Activated naive CD8-positive, alpha-beta T cell treated with anti-CD3 and anti-CD28 coated beads, Interleukin-2, amount 10 ng/mL, durations not matched to agents 7 days and 5 days (primary cell): ENCODE data around the gene ATF7. TPM values are rescaled to one million over a fixed set of nuclear protein-coding genes. Genes with fewer than 3 reads are reported as not detected.
"Not testable (repeated sequence)": the region's sequence is repeated elsewhere in the genome, so short reads cannot be mapped to it uniquely, and the experiment has no call there.

Experiments
- ATAC-seq: fragments of 150-1000 bp; cut with Tn5 transposase; one replicate; pipeline ENCODE4 v1.10.0; 2021; ENCODE audit warnings: low read depth, moderate library complexity
- POLR2A ChIA-PET: fragments of 350-600 bp; sonication (Branson Sonifier 250); formaldehyde crosslinking; loops from one replicate; lab custom pipeline; 2021; ENCODE audit warnings: antibody characterized with exemption; lab: Charles Lee
- DNase-seq: peaks from one replicate; pipeline ENCODE4 v3.0.0; 2021
- H3K27ac Mint-ChIP-seq: one replicate; pipeline ENCODE4 v1.8.0; 2022; ENCODE audit warnings: mild to moderate bottlenecking, mixed read lengths
- H3K27me3 Mint-ChIP-seq: one replicate; pipeline ENCODE4 v1.8.0; 2022; ENCODE audit warnings: mild to moderate bottlenecking, moderate library complexity, mixed read lengths
- H3K36me3 Mint-ChIP-seq: one replicate; pipeline ENCODE4 v1.8.0; 2021; ENCODE audit warnings: mild to moderate bottlenecking, mixed read lengths
- H3K4me1 Mint-ChIP-seq: one replicate; pipeline ENCODE4 v1.8.0; 2021; ENCODE audit warnings: mixed read lengths
- H3K4me3 Mint-ChIP-seq: one replicate; pipeline ENCODE4 v1.8.0; 2022; ENCODE audit warnings: mild to moderate bottlenecking, moderate library complexity, mixed read lengths
- H3K9me3 Mint-ChIP-seq: one replicate; pipeline ENCODE4 v1.8.0; 2021; ENCODE audit warnings: mixed read lengths
- total RNA-seq, 2 experiments: library from RNA; stranded (reverse); gene quantifications; one replicate each; pipeline ENCODE4 v1.2.3, GENCODE V29; 2021

The ATF7 gene
- total RNA-seq, 2 experiments from 2014 or later = 30.2 to 33.5 TPM

DNA sequence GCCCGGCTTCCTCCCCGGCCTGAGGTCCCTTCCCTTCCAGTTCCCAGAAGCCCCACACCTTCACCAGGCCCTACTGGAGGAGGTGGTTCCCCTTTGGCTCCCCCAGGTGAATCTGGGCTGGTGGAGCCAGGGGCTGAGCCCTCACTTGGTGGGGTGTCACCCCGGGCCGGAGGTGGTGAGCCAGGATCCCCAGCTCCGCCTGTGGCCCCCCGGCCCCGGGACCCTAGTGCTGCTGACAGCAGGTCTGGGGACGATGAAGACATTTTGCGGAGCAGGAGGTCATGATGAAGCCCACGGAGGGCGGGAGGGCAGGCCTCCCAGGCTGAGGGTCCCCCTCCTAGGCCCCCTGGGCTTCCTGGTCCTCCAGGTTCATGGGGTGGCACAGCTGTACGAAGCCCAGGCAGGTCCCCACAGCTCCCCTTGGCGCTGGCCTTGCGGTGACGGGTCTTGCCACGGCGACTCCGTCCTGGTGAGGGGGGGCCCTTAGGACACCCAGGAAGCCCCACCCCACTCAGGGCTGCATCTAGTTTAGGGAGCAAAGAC lies 143.5 kb downstream of the ATF7 start:
- Mint-ChIP-seq H3K4me1 (peaks cover 4% of the 10 kb centered on the region), H3K27ac (no peak overlapping the region), H3K9me3 (no peaks in the 10 kb centered on the region), H3K27me3 (no peaks in the 10 kb centered on the region), H3K4me3 (no peak overlapping the region), H3K36me3 (peaks cover 25% of the 10 kb centered on the region)
- DNase-seq (no peak), ATAC-seq (no peak)
- POLR2A ChIA-PET = interaction anchor here (1.2 to 1.9 kb wide), 4 partner anchors 9 to 42 kb away, joined by 4 to 8 read pairs (median 7); partner anchors contain the start of genes PRR13 and TARBP2

DNA sequence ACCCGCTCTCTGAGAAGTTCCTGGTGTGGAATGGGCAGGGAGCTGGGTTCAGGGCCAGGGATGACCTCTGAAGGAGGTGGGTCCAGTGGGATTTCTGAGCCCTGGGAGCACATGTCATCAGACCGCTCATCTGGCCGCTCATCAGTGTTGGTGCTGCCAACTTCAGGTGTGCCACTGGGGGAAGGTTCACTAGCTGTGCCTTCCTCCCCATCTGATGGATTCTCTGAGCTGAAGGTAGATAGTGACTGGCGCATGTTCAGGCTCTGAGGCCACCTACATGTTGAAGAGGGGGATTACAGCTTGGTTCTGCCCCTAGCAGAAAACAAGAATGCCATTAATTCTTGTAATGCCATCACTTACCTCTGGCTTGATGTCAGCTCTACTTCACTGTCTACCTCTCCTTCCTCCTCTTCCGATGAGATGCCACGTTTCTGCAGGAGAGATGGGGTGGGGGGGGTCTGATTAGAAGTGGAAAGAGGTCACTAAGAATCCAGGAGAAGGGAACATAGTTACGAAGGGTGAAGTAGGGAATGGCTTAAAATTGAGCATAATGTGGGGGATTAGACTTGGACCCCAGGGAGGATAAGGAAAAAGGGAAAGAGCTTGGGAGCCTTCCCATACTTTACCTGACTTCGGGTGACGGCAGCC lies 144.1 kb downstream of the ATF7 start:
- peaks cover 27% of the 10 kb centered on the region for H3K36me3 Mint-ChIP-seq
- peak; percentile 25 for ATAC-seq
- peaks cover 4% of the 10 kb centered on the region for H3K4me1 Mint-ChIP-seq

DNA sequence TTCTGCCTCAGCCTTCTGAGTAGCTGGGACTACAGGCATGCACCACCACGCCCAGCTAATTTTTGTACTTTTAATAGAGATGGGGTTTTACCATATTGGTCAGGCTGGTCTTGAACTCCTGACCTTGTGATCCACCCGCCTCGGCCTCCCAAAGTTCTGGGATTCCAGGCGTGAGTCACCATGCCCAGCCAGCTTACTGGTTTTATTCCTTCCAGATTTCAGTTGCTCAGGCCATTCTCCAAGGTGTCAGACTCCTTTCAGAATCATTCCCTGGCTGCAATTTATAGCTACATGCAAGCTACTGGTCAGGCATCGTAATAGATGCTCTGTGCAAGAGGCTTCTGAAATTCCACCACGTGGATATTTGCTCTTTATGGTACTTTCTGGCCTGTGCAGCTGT lies 144.7 kb downstream of the ATF7 start:
- not testable (repeated sequence) for H3K4me3 Mint-ChIP-seq, H3K27ac Mint-ChIP-seq, DNase-seq, H3K9me3 Mint-ChIP-seq, H3K4me1 Mint-ChIP-seq, H3K27me3 Mint-ChIP-seq, ATAC-seq
- POLR2A ChIA-PET = interaction anchor here (1.0 to 1.6 kb wide), 4 partner anchors 10 to 129 kb away, joined by 3 to 8 read pairs (median 4); partner anchors contain the start of gene PRR13
- H3K36me3 Mint-ChIP-seq = peaks cover 28% of the 10 kb centered on the region

More for the DNA sequence above, 144.1 kb downstream of the ATF7 start:
- POLR2A ChIA-PET = interaction anchor here (0.5 to 1.9 kb wide), 6 partner anchors 9 to 130 kb away, joined by 3 to 8 read pairs (median 5); partner anchors contain the start of genes PRR13 and TARBP2
- no peak for DNase-seq
- Mint-ChIP-seq H3K27ac (peak overlapping the region; percentile 67), H3K27me3 (no peaks in the 10 kb centered on the region), H3K9me3 (no peaks in the 10 kb centered on the region), H3K4me3 (no peak overlapping the region)

DNA sequence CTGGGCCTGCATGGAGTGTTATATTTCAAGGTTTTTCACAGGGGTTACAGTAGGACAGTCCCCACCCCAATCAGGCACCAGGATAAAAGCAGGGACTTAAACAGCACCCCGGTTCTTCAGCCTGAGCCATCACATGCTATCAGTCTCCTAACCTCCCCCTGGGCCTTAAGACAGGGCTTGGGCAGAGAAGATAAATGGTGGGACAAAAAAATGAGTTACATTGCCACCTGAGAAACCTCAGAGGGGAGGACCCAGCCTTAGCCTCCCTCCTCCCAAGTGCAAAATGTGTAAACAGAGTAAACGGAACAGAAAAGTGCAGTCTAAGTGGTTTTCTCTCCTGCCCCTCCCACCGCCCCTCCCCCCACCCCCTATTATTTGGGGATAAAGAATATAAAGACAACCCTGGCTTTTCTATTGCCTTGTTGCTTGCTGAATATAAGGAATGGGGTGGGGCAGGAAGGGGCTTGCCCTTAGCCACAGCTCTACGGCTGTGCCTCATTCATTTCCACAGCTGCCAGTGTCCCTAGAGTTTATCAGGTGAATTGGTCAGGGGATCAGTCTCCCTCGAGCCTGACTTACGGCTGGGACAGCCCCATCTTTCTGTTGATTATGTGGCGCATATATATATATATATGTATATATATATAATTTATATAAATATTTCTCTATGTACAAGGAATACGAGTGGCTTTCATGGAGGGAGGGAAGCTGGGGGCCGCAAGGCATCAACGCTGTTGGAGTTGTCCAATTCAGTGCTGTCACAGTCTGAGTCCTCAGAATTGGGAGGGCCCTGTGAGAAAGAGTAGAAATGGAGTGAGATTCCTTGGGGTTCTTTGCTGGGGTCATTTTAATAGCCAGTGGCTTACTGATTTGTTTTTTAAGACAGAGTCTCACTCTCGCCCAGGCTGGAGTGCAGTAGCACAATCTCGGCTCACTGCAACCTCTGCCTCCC lies 145.4 kb downstream of the ATF7 start:
- H3K27me3 Mint-ChIP-seq = no peaks in the 10 kb centered on the region
- no peak for ATAC-seq
- H3K27ac Mint-ChIP-seq = no peak overlapping the region
- no peak for DNase-seq
- H3K9me3 Mint-ChIP-seq = no peaks in the 10 kb centered on the region
- peaks cover 8% of the 10 kb centered on the region for H3K4me1 Mint-ChIP-seq
- no peak overlapping the region for H3K4me3 Mint-ChIP-seq
- peaks cover 31% of the 10 kb centered on the region for H3K36me3 Mint-ChIP-seq
- POLR2A ChIA-PET = interaction anchor here (1.3 kb wide), 1 partner anchor 13 kb away, joined by 4 read pairs; no protein-coding TSS in a partner anchor

DNA sequence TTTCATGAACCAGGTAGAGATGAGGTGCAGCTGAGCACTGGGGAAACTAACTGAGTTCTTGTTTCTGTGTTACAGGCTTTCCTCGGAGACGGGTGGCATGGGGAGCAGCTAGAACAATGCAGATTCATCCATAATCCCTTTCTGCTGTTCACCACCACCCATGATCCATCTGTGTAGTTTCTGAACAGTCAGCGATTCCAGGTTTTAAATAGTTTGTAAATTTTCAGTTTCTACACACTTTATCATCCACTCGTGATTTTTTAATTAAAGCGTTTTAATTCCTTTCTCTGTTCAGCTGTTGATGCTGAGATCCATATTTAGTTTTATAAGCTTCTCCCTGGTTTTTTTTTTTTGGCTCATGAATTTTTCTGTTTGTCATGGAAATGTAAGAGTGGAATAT lies 146.9 kb downstream of the ATF7 start:
- H3K27me3 Mint-ChIP-seq = no peaks in the 10 kb centered on the region
- POLR2A ChIA-PET = no interaction called here
- peaks cover 34% of the 10 kb centered on the region for H3K36me3 Mint-ChIP-seq
- no peaks in the 10 kb centered on the region for H3K9me3 Mint-ChIP-seq
- H3K27ac Mint-ChIP-seq = no peak overlapping the region
- H3K4me1 Mint-ChIP-seq = peaks cover 16% of the 10 kb centered on the region
- no peak for ATAC-seq
- no peak for DNase-seq
- H3K4me3 Mint-ChIP-seq = no peak overlapping the region

DNA sequence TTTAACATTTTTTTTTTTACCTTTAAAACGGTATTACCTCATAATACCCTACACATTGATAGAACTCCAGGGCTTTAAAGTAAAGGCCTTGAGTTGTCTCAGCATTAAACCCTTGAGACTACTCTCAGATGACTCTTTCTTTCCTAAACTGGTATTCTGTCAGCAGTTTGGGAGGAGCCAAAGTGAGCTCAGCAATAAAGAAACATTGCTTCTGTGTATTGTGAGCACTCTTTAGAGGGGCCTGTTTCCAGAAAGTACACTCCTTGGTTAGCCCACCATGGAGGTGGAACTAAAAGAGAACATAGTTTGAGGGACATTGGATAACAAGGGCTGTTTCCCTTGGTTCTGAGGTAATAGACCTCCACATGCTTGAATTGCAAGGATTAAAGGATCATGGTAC lies 147.3 kb downstream of the ATF7 start:
- Mint-ChIP-seq H3K27me3 (no peaks in the 10 kb centered on the region), H3K36me3 (peaks cover 30% of the 10 kb centered on the region), H3K4me1 (peaks cover 20% of the 10 kb centered on the region), H3K27ac (no peak overlapping the region), H3K9me3 (no peaks in the 10 kb centered on the region), H3K4me3 (no peak overlapping the region)
- DNase-seq = no peak
- POLR2A ChIA-PET = interaction anchor here (0.6 kb wide), 1 partner anchor 280 kb away, joined by 3 read pairs; no protein-coding TSS in a partner anchor
- ATAC-seq = no peak

DNA sequence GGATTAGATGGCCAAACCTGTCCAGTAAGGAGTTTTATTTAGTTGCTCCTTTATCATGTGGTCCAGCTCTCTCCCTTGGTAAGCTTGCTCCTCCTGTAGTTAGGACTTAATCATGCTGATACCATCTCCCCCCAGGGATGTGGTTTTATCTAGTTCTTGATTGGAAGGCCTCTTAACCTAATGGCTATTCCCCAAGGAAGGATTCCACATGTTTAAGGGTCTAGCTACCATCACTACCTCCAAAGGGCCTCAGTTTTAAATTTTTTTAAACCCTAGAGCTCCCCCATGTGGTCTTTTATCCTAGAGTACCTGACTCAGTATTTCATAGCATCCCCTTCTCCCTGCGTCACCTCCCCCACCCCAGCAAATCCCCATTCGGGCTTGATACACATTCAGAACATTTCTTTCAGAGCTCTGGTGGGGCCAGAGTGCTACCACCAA lies 149.4 kb downstream of the ATF7 start:
- POLR2A ChIA-PET = interaction anchor here (0.6 to 0.8 kb wide), 5 partner anchors 11 to 397 kb away, joined by 3 to 9 read pairs (median 3); no protein-coding TSS in a partner anchor
- Mint-ChIP-seq H3K27ac (no peak overlapping the region), H3K9me3 (no peaks in the 10 kb centered on the region), H3K4me3 (no peak overlapping the region), H3K36me3 (peaks cover 27% of the 10 kb centered on the region), H3K27me3 (no peaks in the 10 kb centered on the region), H3K4me1 (peaks cover 32% of the 10 kb centered on the region)
- ATAC-seq = no peak
- DNase-seq = no peak

DNA sequence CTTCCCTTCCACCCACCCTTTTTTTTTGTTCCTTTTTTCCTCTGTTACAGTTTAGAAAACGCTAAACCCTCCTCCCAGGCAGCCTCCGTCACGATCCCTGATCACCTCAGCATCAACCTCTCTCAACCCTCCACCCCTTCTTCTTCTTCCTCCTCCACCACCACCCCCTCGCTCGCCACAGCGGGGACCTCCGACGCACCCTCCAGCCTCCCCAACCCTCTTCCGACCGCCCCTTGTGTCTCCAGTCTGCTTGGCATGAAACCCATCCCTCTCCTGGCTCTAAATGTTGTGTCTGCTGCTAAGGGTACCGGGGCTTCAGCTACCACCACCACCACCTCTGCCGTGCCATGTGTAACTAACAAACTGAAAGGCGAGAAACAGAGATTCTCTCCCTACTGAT lies 151.4 kb downstream of the ATF7 start:
- Mint-ChIP-seq H3K27ac (peak overlapping the region; percentile 82), H3K4me1 (peaks cover 38% of the 10 kb centered on the region), H3K36me3 (peaks cover 34% of the 10 kb centered on the region), H3K9me3 (no peaks in the 10 kb centered on the region), H3K4me3 (peak overlapping the region; percentile 26), H3K27me3 (no peaks in the 10 kb centered on the region)
- DNase-seq (no peak), ATAC-seq (peak; percentile 17)
- POLR2A ChIA-PET = interaction anchor here (1.3 to 1.5 kb wide), 2 partner anchors 34 to 130 kb away, joined by 3 to 4 read pairs; no protein-coding TSS in a partner anchor

DNA sequence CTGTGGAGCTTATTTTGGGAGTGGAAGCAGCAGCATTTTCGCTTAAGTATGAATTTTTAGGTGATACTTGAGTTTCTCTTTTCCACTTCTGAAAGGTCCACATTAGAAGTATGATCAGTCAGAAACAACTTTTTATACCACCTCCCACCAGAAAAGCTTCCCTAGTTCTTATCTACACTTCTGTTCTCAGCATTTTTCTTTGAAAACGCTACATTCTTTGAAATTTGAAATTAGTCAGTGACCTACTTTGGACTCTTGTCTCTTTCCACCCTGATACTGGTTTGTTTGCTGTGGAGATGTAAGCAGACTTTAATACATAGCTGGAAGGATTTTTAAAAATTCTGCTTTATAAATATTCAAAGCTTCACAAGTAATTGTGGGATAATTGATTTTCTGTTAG lies 152.1 kb downstream of the ATF7 start:
- Mint-ChIP-seq H3K4me1 (peaks cover 38% of the 10 kb centered on the region), H3K9me3 (no peaks in the 10 kb centered on the region), H3K27ac (no peak overlapping the region), H3K36me3 (peaks cover 34% of the 10 kb centered on the region), H3K4me3 (no peak overlapping the region), H3K27me3 (no peaks in the 10 kb centered on the region)
- ATAC-seq = no peak
- no peak for DNase-seq
- POLR2A ChIA-PET = interaction anchor here (0.8 to 1.9 kb wide), 5 partner anchors 9 to 129 kb away, joined by 3 to 8 read pairs (median 4); partner anchors contain the start of gene TARBP2

DNA sequence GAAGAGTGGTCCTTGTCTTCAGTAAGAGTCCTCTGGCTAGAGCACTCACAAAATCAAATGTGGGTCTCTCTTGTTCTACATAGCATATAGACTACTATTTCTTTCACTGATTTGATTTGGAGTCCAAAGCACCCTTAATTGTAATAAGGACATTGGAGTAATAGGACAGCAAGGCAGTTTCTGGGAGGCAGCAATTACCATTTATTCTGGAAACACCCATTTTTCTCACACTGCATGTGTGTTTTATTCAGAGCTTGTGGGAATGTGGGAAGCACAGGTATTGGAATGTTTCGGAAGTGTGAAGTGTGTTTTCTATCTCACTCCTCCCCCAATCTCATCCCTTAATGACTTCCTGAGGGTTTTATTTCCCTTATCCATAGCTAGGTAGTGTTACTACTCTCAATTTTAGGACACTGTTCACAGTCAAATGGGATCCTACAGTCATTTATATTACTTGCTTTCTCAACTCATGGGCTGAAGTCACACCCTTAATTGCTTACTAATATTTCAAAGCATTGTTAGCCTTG lies 154.1 kb downstream of the ATF7 start:
- peaks cover 38% of the 10 kb centered on the region for H3K4me1 Mint-ChIP-seq
- POLR2A ChIA-PET = interaction anchor here (0.7 kb wide), 1 partner anchor 10 kb away, joined by 6 read pairs; no protein-coding TSS in a partner anchor
- H3K27ac Mint-ChIP-seq = no peak overlapping the region
- H3K4me3 Mint-ChIP-seq = peak overlapping the region; percentile 1
- H3K27me3 Mint-ChIP-seq = no peaks in the 10 kb centered on the region
- ATAC-seq = no peak
- no peak for DNase-seq
- H3K9me3 Mint-ChIP-seq = no peaks in the 10 kb centered on the region
- peaks cover 38% of the 10 kb centered on the region for H3K36me3 Mint-ChIP-seq

DNA sequence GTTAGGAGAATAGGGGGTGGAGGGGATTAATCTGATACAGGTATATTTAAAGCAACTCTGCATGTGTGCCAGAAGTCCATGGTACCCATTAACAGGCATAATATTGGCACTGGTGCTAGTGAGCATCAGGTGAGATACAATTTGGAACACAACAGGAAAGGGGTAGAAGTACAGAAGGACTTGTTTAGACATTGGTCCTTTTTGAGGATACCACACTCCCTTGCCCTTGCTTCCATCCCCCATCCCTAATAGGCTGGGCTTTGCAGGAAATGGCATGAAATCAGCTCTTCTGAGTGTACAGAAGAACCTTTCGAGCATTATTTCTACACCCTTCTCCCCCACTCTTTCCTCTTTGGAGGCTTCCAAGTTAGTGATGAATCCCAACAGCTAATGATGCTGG lies 157.9 kb downstream of the ATF7 start:
- no peaks in the 10 kb centered on the region for H3K27me3 Mint-ChIP-seq
- H3K4me1 Mint-ChIP-seq = peaks cover 23% of the 10 kb centered on the region
- peaks cover 37% of the 10 kb centered on the region for H3K36me3 Mint-ChIP-seq
- H3K9me3 Mint-ChIP-seq = no peaks in the 10 kb centered on the region
- POLR2A ChIA-PET = interaction anchor here (0.7 kb wide), 1 partner anchor 10 kb away, joined by 5 read pairs; no protein-coding TSS in a partner anchor
- no peak for DNase-seq
- H3K4me3 Mint-ChIP-seq = no peak overlapping the region
- no peak for ATAC-seq
- H3K27ac Mint-ChIP-seq = peak overlapping the region; percentile 17

DNA sequence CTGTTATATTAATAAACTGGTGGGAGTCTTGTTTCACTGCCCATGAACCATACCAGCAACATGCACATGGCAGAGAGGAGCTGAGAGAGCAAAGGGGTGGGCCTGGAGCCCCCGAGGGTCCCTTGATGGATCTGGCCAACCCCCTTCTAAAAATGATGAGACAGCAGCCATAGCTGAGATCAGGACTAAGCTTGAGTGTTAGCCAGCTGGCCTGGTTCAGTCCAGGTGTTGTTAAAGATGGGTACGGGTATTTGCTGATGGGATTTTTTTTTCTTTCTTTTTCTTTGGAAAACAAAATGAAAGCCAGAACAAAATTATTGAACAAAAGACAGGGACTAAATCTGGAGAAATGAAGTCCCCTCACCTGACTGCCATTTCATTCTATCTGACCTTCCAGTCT lies 158.3 kb downstream of the ATF7 start:
- no peak overlapping the region for H3K27ac Mint-ChIP-seq
- POLR2A ChIA-PET = no interaction called here

More for the DNA sequence above, 158.3 kb downstream of the ATF7 start:
- H3K4me1 Mint-ChIP-seq = peaks cover 25% of the 10 kb centered on the region
- DNase-seq (no peak), ATAC-seq (no peak)
- no peak overlapping the region for H3K4me3 Mint-ChIP-seq
- H3K36me3 Mint-ChIP-seq = peaks cover 40% of the 10 kb centered on the region
- no peaks in the 10 kb centered on the region for H3K9me3 Mint-ChIP-seq
- H3K27me3 Mint-ChIP-seq = no peaks in the 10 kb centered on the region
